GF-D8 (cell line): ENCODE data around the gene CD93.

ENCODE experiments used
- DNase-seq: peaks from one replicate; lab custom pipeline; 2025; lab: John Stamatoyannopoulos, UW

CD93 gene

GRCh38 chr20:23034721-23035671 is 51.1 kb downstream of the CD93 start, which contains the start of gene SSTR4:
Gene SSTR4, plus strand, starts transcription at chr20:23035312. Its CDS starts 172 bp downstream, at chr20:23035484.
- no peak for DNase-seq

GRCh38 chr20:23033918-23034317 is 52.2 kb downstream of the CD93 start:
- no peak for DNase-seq

GRCh38 chr20:23032750-23033078 is 53.4 kb downstream of the CD93 start:
- DNase-seq = no peak

GRCh38 chr20:23032056-23032749 is 53.9 kb downstream of the CD93 start:
- no peak for DNase-seq

DNA sequence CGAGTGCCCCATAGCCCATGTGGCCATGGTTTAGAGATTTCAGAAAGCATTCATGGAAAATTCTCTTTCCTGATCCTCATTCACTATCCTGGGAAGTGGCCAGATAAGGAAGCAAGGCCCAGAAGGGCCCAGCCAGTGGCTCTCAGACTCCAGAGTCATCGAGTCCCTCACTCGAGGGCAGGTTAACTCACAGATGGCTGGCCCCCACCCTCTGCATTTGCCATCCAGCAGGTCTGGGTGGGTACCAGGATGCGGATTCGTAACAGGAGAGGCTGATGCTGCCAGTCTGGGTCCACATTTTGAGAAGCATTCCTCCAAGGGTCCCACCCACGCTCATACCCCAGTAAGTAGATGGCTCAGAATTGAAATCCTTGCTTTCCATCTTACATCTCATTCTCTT is 54.8 kb downstream of the CD93 start:
- no peak for DNase-seq
